HuH-7 (cell line): ENCODE measurements around the gene HMCN1.

Experiments
- DNase-seq: peaks from one replicate; pipeline ENCODE4 v3.0.0; 2011; ENCODE audit warnings: low spot score

HMCN1 gene

DNA sequence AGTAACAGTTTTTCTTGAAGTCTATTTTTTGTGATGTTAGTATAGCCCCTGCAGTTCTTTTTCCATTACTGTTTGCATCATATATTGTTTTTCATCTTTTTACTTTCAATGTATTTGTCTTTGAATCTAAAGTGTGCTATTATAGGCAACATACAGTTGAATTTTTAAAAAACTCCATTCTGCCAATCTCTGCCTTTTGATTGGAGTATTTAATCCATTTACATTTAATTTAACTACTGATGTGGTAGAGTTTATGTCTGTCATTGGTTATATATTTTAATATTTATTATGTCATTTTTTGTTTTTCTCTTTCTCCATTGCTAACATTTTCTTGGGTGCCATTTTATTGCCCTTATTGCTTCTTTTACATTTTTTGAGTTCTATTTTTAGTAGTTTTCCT lies 296.3 kb downstream of the HMCN1 start:
- DNase-seq: no peak

DNA sequence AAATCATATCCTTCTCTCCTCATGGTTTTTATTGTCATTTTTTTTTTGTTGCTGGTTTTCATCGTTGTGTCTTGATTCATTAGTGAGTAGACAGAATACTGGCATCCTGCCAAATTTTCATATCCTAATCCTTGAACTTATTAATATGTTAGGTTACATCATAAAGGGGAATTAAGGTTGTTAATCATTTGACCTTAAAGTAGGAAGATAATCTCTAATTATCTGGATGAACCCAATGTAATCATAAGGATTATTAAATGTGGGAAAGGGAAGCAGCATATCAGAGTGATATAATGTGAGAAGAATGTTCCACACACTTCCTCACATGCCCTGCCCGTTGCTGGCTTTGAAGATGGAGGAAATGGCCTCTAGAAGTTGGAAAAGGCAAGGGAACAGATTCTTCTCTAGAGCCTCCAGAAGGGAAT lies 299.7 kb downstream of the HMCN1 start:
- DNase-seq: no peak

DNA sequence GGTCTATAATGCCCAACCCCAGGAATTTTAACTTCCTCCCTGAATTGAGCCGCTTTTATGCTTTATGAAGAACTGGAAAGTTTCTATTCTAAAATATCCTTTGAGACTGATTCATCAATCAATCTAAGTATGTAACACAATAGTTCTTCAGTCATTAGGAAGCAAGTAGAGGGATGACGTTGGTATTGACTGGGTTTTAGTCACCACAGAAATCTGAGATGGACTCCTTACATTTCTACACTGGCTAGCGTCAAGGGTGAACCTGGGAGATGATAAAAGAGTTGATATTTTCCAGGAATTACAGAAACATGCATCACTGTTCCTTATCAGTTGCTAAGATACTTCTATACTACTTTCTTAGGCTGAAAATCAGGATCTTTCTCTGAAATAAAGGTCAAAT lies 308.0 kb downstream of the HMCN1 start:
- no peak for DNase-seq

DNA sequence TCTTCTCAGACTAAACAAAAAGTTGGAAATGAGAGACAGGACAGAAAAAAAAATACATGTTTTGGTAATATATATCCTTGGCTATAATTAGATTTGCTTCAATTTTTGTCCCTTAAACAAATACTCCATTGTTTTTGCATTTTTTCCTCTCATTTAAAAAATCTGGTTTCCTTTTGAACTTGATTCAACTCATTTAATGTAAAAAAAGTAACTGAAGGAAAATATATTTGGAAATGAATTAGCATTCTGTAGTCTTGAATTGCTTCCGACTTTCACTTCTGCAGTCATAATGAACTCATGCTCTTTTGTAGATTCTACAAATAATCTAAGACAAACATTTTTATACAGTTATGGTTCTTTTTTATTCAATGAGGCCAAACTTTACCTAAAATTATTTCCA lies 309.1 kb downstream of the HMCN1 start:
- no peak for DNase-seq

DNA sequence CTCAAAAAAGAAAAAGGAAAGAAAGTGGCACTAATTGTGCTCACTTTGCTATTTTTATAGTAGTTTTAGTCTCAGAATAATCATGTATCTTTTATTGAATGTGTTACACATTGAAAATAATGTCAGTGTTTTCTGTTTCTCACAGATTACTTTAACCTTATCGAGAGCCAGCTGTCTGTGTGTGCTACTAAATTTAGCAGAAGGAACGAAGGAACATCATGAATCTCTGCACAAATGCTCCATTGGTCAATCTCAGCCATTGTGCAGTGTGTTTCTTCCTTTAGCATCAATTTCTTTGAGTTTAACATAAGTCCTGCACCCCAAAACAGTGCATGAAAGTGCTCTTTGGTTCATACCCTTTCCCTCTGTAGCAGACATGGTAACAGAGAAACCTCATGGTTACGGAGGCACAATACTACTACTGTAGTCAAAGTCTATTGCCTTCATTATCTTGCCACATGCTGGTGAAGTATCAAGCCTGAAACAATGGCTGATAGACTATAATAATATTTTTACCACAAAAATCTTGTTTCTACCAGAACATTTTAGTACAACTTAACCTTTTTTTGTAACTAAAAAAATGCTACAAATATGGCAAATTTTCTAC lies 310.0 kb downstream of the HMCN1 start:
- DNase-seq: no peak

DNA sequence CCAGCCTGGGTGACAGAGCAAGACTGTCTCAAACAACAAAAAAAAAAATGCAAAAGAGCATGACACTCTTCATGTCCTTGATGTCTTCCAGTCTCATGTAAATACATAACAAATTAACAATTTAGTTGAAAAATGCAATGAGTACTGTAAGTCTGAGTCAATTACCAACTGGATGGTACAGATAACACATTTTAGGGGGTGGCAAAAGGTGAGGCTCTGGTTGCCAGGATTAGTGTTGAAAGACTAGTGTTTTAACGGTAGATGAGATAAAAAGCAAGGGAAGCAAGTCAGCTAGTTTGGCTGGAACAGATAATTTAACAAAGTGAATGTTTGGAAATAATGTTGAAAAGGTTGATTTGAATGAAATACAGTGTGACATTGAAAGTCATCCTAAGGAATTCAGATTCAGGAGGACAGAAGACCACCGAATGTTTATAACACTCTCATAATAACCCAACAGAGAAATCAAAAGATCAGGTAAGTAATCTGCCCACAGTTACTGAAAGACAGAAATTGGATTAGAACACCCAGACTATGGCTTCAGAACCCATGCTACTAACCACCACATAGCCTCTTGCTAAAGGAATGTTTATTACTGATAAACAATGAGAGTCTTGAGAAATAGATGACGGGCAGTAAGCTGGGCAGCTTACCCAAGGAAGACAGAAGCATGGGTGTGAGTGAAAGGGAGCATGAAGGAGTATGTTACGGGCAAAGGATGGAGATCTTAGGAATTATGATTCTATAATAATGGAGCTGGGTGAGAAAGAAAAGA lies 312.4 kb downstream of the HMCN1 start:
- DNase-seq: no peak

DNA sequence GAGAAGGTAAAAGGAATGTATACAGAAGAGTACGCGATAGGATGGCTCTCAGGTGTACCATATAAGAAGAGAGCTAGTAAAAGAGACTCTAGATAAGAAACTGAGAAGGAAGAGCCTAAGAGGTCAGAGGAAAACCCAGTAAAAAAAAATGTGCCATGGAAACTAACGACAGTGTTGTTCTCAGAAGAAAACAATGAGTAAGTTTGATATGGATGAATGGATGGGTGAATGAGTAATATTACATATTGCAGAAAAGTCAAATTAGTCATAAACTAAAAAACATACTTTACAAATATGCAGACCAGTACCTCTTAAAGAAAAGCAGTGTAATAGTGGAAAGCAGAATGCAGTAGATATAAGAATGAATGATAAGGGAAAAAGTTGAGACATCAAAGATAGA lies 316.2 kb downstream of the HMCN1 start:
- no peak for DNase-seq

DNA sequence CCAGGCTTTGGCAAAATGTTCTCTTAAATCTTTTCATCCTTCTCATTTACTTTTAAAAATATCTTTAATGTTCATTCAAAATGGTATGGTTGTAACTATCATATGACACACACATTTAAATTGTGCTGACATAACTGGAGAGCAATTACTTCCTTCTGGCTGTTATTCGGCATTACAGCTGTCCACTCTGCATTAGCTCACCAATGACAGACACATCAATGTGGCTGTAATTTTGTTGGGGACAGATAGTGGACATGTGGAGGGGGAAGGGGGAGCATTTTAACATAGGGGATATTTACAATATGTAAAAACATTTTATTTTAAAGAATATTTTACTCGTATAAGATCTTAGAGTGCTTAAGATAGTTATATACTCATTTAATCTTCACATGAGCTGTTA lies 319.8 kb downstream of the HMCN1 start:
- no peak for DNase-seq

DNA sequence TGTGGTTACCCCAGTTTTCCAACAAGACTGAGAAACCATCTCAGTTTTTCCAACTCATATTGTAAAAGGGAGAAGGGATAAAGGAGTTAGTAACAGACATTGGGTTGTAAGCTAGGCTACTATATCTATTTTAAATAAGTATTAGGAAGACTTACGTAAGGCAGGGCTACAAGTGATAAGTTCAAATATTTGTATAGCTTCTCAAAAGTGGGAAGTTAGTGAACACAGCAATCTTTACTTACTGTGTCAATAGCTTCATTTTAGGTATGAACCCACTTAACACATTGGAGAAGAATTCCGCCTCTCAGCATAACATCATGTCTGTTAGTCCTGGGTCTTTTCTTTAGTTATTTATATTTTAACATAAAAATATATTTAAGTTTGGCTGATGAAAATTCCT lies 320.7 kb downstream of the HMCN1 start:
- DNase-seq: no peak

DNA sequence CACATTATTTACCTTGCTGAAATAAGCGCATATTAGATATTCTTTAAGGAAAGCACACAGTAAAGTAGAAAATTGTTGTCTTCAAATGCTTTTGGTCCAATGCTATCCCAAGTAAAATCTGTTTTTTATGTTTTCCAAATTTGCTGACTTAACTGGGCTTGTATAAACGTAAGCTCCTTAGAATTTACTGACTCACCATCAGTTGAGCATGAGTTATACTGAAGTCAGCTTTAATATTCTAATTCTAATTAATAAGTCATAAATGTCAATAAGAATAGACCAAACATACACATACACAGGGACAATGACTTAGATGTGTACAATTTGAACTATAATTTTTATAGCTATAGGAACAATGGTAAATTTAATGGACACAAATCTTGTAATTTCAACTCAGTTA lies 321.7 kb downstream of the HMCN1 start:
- no peak for DNase-seq

DNA sequence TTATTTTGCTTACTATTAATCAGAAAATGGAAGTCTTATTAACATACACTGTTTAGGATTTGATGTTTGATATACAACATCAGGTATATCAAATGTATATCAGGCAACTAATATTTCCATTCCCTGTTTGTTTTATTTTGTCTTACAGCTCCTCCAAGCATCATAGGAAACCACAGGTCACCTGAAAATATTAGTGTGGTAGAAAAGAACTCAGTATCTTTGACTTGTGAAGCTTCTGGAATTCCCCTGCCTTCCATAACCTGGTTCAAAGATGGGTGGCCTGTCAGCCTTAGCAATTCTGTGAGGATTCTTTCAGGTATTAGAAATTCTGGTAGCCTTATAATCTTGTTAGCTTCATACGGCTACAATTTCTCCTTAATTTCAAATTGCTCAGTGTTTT lies 322.9 kb downstream of the HMCN1 start:
- no peak for DNase-seq

DNA sequence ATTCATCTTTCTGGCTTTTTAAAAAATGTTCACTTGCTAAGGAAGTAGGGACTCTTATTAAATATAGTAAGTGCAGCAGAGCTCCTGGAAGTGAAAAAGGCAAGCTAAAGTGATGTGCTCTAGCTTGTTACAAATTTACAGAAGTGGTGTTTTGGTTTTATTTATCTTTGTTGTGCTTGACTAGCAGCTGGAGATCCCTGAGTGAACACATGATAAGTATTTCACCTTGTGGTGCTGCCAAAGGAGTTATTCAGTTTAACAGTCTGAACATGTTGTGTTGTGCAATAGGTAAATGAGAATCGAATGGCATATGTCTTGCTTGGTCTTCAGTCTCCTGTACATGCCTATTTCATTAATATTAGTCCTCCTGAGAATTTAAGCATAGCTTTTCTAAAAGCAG lies 325.1 kb downstream of the HMCN1 start:
- no peak for DNase-seq

DNA sequence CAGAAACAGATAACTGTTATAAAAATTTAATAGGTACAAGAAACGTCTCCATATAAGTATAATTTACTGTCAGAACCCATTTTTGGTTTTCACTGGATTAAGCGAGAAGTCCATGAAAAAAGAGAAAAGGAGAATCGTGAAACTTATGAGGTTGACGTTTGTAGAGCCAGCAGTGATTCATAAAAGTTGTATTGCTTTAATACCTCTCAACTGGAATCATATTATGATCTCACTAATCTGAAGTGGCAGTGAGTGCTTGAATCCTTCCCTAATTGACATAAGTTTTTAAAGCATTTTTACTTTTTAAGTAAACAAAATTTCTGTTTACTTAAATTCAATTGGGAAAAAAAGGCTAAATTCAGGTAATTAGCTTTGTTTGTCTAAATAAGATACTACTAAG lies 325.6 kb downstream of the HMCN1 start:
- no peak for DNase-seq

DNA sequence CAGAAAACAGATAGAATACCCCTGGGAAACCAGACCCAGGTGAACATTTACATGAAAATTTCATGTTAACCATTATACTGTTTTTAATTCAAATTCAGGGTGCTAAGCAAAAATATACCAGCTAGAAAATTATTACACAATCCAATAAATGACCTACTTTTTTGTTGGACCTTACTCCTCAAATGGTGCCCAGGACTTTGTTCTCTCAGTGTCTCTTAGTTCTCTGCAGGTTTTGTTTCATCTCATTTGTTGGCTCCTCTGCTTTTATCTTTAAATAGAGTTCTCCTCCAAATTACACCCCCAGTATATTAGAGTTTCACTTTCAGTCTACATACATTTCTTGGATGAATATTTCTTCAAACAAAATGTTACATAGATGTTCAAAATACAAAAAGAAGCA lies 326.0 kb downstream of the HMCN1 start:
- DNase-seq: no peak

DNA sequence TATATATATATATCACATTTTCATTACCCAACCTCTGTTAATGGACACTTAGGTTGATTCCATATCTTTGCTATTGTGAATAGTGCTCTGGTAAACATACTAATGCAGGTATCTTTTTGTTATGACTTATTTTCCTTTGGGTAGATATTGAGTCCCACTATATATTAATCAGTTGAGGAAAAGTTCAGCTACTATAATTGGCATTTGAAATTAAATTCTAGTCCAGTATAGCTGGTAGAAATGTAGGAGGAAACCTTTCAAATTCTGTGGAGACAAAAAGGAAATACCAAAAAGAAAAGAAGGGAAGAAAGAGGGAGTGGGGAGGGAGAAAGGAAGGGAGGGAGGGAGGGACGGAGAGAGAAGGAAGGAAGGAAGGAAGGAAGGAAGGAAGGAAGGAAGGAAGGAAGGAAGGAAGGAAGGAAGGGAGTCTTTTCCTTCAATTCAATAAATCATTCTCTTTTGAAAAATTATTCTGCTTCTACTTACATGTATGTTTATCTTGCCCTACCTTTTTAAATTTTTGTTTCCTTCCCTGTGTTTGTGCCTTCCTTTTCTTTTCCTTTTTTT lies 329.0 kb downstream of the HMCN1 start:
- no peak for DNase-seq

DNA sequence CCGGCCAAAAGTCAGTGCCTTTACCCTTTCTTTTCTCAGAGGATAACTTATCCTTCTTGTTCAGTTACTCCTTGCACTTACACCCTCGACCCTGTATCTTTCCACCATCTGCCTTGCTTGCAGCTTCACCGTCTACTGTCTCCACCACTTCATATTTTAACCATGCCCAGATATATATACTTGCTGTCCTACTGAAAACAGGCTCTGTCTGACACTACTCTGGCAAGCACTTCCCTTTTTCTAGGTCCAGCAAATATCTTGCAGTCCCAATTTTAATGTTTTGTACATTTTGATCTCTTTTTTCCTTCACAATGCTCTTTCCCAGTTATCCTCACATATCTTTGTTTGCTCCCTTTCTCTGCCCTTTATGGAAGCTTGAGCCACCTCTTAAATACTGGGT lies 332.2 kb downstream of the HMCN1 start:
- no peak for DNase-seq

DNA sequence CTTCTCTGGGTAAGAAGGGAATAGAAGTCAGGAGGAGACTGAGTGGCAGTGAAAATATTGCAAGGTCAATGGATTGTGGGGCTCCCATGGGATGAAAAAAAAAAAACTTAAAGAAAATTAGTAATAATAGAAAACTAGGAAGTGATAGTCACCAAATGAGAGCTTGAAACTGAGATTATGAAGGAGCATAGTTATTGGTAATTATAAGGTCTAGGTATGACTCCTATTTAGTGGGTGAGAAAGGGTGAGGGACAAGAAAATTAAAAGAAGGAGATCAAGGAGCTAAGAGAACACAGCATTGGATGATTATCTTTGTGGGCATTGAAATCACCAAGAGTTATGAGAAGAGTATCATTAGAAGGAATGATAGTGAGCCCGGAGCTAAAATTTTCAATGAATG lies 339.5 kb downstream of the HMCN1 start:
- no peak for DNase-seq

DNA sequence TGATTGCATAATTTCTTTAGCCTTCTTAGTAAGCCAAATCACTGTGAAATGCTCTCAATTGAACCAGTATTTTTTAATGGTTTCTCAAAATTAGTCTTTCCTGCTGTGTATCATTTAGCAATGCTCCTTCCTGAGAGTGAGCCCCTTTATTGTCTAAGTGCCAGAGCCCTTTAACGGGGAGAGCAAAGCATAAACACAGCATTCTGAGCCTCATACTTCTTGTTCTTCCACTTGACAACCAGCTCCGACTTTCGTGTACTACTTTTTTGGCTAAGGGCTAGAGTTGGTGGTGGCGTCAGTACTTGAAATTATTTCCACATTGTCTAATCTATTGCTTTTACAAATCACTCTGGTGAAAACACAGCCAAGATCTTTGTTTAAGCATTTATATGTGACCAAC lies 341.8 kb downstream of the HMCN1 start:
- no peak for DNase-seq

DNA sequence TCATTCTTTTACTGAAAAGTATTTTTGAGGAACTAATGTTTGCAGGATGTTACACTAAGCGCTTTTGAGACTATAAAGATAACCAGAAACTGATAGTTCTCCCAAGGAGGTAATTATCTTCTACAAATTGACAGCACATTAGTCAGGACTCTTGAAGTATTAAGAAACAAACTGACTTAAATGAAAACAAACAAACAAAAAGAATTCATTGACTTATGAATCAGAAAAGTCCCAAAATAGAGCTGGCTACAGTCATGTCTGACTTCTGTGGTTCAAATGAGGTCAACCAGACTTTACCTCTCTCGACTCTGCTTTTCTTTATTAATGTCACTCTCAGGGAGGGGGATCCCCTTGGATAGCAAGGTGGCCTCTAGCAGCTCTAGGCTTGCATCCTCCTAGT lies 344.1 kb downstream of the HMCN1 start:
- DNase-seq: no peak

DNA sequence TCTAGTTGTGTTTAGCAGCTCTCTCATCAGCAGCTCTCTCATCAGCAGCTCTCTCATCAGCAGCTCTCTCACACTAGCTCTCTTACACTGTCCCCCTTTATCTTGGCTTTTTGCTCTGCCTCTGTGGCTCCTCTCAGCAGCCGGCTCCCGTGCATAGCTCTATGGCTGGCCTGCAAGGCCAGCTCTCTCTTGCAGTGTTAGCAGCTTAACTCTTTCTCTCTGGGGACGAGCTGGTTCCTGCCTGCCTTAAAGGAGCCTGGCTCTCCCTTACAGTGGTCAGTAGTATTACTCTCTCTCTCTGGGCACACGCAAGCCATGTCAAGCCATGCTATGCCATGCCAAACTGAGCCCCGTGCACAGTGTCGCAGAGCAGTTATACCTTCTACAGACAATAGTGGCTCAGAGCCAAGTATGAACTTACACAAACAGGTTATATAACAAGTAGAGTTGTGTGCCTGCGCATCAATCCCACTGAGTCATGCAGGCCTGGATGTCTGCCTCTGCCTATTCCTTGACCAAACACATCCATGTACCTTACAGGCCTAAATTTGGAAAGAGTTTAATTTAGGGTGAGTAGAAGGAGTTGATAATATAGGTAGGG lies 345.0 kb downstream of the HMCN1 start:
- DNase-seq: no peak

DNA sequence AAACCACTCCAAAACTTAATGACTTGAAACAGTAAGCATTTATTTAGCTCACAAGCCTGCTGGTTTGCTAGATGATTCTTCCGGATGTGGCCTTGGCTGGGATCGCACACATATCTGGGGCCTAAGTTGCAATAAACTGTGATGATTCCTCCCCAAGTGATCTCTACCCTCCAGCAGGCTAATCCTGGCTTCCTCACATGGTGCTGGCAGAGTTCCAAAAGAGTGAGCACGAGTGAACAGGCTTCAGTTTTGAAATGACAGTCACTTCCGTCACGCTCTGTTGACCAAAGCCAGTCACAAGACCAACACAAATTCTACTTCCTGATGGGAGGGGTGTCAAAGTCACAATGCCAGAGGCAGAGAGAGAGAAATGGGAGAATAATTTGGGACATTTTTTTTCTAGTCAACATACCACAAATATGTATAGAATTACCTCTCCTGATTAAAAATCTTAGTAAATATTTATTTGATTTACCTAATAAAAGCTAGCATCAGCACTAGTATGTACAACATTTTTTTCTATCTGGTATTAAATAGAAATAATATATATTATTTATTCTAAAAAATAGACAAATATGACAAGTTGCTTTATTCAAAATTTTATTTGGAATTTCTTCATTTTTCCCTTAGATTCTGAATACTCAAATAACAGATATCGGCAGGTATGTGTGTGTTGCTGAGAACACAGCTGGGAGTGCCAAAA lies 348.2 kb downstream of the HMCN1 start:
- DNase-seq: peak; percentile 11

DNA sequence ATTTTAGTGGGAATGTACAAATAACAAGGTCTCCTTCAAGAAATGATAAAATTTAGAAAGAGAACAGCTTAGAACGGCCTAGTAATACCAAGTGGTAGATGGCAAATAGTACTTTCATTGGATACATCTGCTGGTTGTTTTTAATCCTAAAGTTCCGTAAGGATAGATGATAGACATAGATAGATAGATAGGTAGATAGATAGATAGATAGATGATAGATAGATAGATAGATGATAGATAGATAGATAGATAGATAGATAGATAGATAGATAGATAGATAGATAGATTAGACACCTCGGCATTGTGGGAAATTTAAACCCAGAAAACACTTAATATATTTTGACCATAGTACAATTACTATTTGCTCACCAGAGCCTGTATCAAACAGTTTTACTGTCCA lies 352.4 kb downstream of the HMCN1 start:
- DNase-seq: no peak

DNA sequence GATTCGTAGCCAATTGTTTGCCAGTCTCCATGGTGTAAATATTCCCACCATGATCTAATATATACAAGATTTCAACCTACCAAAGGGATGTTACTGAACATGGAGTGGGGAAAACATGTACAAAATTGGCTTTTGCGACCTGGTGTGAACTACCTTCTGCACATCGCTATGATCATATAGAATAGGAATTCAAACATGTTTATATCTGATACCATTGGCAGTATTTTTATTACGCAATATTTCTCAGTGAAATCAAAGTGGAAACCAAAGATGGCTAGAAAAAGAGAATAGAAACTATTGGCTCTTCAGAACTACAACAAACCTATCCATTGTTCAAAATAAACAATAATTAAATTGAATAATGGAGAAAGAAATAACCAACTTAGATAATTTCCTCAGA lies 355.7 kb downstream of the HMCN1 start:
- no peak for DNase-seq
